ENCODE data around the gene EEFSEC. TPM values are rescaled to one million over a fixed set of nuclear protein-coding genes. Genes with fewer than 3 reads are reported as not detected.

Gene EEFSEC
- total and polyA plus RNA-seq, 2 of the 8 experiments (the other 6 are each of a cell fraction or from before 2014, with no cell fraction given): 13.1 to 19.8 TPM

GRCh38 chr3:128263946-128264345, 110.7 kb downstream of the EEFSEC start:
- WGBS, 2 experiments (ENCODE audit: extremely low coverage in 1 of 2, insufficient coverage in 1 of 2, insufficient read length in 1 of 2, insufficient replicate concordance in 2 of 2, low coverage in 1 of 2, low lambda C conversion rate in 2 of 2, missing lambda C conversion rate in 1 of 2): 84% methylated on average over 6 of the region's 6 CpGs; no CpG with 5 or more reads in 1 of the 2 experiments
- no peaks in the 10 kb centered on the region for H3K36me3 ChIP-seq (ENCODE audit: control insufficient read depth in 2 of 4, insufficient read depth in 4 of 4, low read length in 3 of 4)
- peaks cover 0 to 12% of the 10 kb centered on the region in 2 experiments; a peak in 2 of 4 replicates for H3K9me3 ChIP-seq (ENCODE audit: insufficient read depth in 2 of 2, low read depth in 1 of 2, low read length in 1 of 2)
- H2BK15ac ChIP-seq (ENCODE audit: low read length): no peak overlapping the region
- no peak overlapping the region for H2BK5ac ChIP-seq (ENCODE audit: low read depth, low read length)
- DNase-seq (ENCODE audit: low read depth in 1 of 2, low spot score in 2 of 2): peak in 1 of 2 experiments; percentile 29
- no peaks in the 10 kb centered on the region for H4K20me1 ChIP-seq (replicated peaks in 1 of 2; ENCODE audit: control insufficient read depth in 1 of 2, insufficient read depth in 2 of 2, low read length in 2 of 2)
- peaks cover 0 to 3% (median 0%) of the 10 kb centered on the region in 4 experiments; a peak in 1 of 7 replicates for H3K4me1 ChIP-seq (replicated peaks in 1 of 4; ENCODE audit: control insufficient read depth in 3 of 4, insufficient read depth in 4 of 4, low read length in 3 of 4)
- H3K4me2 ChIP-seq (ENCODE audit: insufficient read depth in 1 of 2, low read depth in 2 of 2, low read length in 2 of 2): no peak overlapping the region
- POLR2A ChIA-PET (ENCODE audit: partially characterized antibody): no interaction called here
- H3K23ac ChIP-seq (ENCODE audit: insufficient read length): no peak overlapping the region
- no peak overlapping the region for H2AK5ac ChIP-seq (ENCODE audit: low read depth, low read length)
- no peaks in the 10 kb centered on the region for H3K23me2 ChIP-seq (ENCODE audit: low read depth, low read length)
- no peak overlapping the region for H2AFZ ChIP-seq (ENCODE audit: low read length)
- no peaks in the 10 kb centered on the region for H3K79me2 ChIP-seq (ENCODE audit: control insufficient read depth in 1 of 2, insufficient read depth in 2 of 2, low read length in 2 of 2)
- FAIRE-seq: no peak
- no peak overlapping the region for H4K8ac ChIP-seq (ENCODE audit: extremely low read depth, insufficient read depth, low read length)
- no peak overlapping the region for H2BK120ac ChIP-seq (replicated peaks; ENCODE audit: low read depth, low read length)
- CTCF ChIA-PET (ENCODE audit: partially characterized antibody): interaction anchor here (0.7 kb wide), 1 partner anchor 11 kb away, joined by 3 read pairs; no protein-coding TSS in a partner anchor
- no peaks in the 10 kb centered on the region for H3K79me1 ChIP-seq (ENCODE audit: low read depth, low read length)
- H3K27me3 ChIP-seq (replicated peaks in 1 of 4; ENCODE audit: control insufficient read depth in 3 of 4, extremely low read depth in 1 of 4, insufficient read depth in 3 of 4, low read length in 3 of 4): no peaks in the 10 kb centered on the region
- no peak overlapping the region for H4K5ac ChIP-seq (ENCODE audit: insufficient read length, low read depth, low read length)
- no peak overlapping the region for H3K27ac ChIP-seq (ENCODE audit: low read depth, low read length)
- no peak overlapping the region for H3K9ac ChIP-seq (replicated peaks in 1 of 4; ENCODE audit: extremely low read depth in 1 of 4, low read depth in 3 of 4, low read length in 3 of 4)
- no peak overlapping the region for H3K4me3 ChIP-seq (ENCODE audit: extremely low read depth in 1 of 4, insufficient read depth in 2 of 4, low read depth in 3 of 4, low read length in 4 of 4)
- H3K56ac ChIP-seq (replicated peaks; ENCODE audit: insufficient read length, low read depth, low read length): no peak overlapping the region
- no peak overlapping the region for H4K91ac ChIP-seq (replicated peaks; ENCODE audit: insufficient read length, low read length)
- H3K18ac ChIP-seq (ENCODE audit: extremely low read depth, low read length): no peak overlapping the region
- H2BK12ac ChIP-seq (ENCODE audit: low read depth, low read length): no peak overlapping the region
- H2BK20ac ChIP-seq (ENCODE audit: low read length): no peak overlapping the region
- H3K14ac ChIP-seq (ENCODE audit: insufficient read length): no peak overlapping the region
- H3K4ac ChIP-seq (replicated peaks; ENCODE audit: insufficient read length, low read depth, low read length): no peak overlapping the region
- TF ChIP-seq CBX8 (IDR thresholded peaks at IDR 0.05; ENCODE audit: borderline replicate concordance, low read depth, low read length): no peak
- TF ChIP-seq RFX5 (IDR thresholded peaks at IDR 0.05; ENCODE audit: borderline replicate concordance, low read depth, low read length): no peak
- TF ChIP-seq SP1 (IDR thresholded peaks at IDR 0.05; ENCODE audit: low read depth, low read length): no peak
- TF ChIP-seq TBP (IDR thresholded peaks at IDR 0.05; ENCODE audit: low read depth, low read length): no peak
- no peak for TF ChIP-seq NRF1 (IDR thresholded peaks at IDR 0.05; ENCODE audit: low read depth, low read length)
